IMR-90 (cell line): ENCODE results near the gene KATNAL2. TPM values are rescaled to one million over a fixed set of nuclear protein-coding genes. Genes with fewer than 3 reads are reported as not detected.

ENCODE experiments used
- ATAC-seq: fragments of 200-7000 bp; cut with Tn5 transposase; 2 replicates; pipeline ENCODE4 v1.9.1; 2020; ENCODE audit warnings: low read depth, mild to moderate bottlenecking, moderate library complexity
- BruUV-seq: library from RNA; stranded (reverse); fragments of 400-500 nt; replicated peaks from 2 replicates; lab custom pipeline; 2021; lab: Mats Ljungman, UMichigan
- CTCF ChIA-PET: fragments of 300-600 bp; formaldehyde crosslinking; extraction: SDS; loops from one replicate; lab custom pipeline; 2021; ENCODE audit warnings: antibody characterized with exemption; lab: Yijun Ruan, JAX
- POLR2A ChIA-PET: fragments of 300-600 bp; sonication (Branson Sonifier 250); formaldehyde crosslinking; loops from one replicate; lab custom pipeline; 2022; ENCODE audit warnings: antibody characterized with exemption; ENCODE audit not compliant: unreplicated experiment; lab: Charles Lee
- DNase-seq: peaks from one replicate; pipeline ENCODE4 v3.0.0; 2013
- H2AFZ ChIP-seq: replicated peaks from 2 replicates; pipeline ENCODE3; 2013; ENCODE audit warnings: low read length, mild to moderate bottlenecking; ENCODE audit not compliant: poor library complexity
- H2AK5ac ChIP-seq: 2 replicates; pipeline ENCODE4 v1.6.1; 2013; ENCODE audit warnings: low read depth, low read length, inconsistent platforms
- H2AK9ac ChIP-seq: replicated peaks from 2 replicates; pipeline ENCODE3; 2013; ENCODE audit warnings: mild to moderate bottlenecking, low read depth, low read length, moderate library complexity; ENCODE audit not compliant: poor library complexity
- H2BK120ac ChIP-seq: 2 replicates; pipeline ENCODE4 v1.6.1; 2013; ENCODE audit warnings: low read depth, low read length, inconsistent platforms
- H2BK15ac ChIP-seq: 3 replicates; pipeline ENCODE4 v1.6.1; 2013; ENCODE audit warnings: low read depth, low read length, inconsistent platforms
- H2BK20ac ChIP-seq: 2 replicates; pipeline ENCODE4 v1.6.1; 2013; ENCODE audit warnings: low read depth, mild to moderate bottlenecking, inconsistent platforms, low read length, moderate library complexity
- H2BK5ac ChIP-seq: 2 replicates; pipeline ENCODE4 v1.6.1; 2013; ENCODE audit warnings: mild to moderate bottlenecking, low read depth, low read length, inconsistent platforms; ENCODE audit not compliant: poor library complexity, severe bottlenecking
- H3K14ac ChIP-seq: replicated peaks from 2 replicates; pipeline ENCODE4 v1.6.1; 2013; ENCODE audit warnings: low read depth, low read length, inconsistent platforms
- H3K18ac ChIP-seq: 2 replicates; pipeline ENCODE4 v1.6.1; 2013; ENCODE audit warnings: low read depth, low read length, control low read depth
- H3K23ac ChIP-seq: 2 replicates; pipeline ENCODE4 v1.6.1; 2013; ENCODE audit warnings: low read depth, low read length, inconsistent platforms
- H3K27ac ChIP-seq: 2 replicates; pipeline ENCODE4 v1.5.1; 2013; ENCODE audit warnings: mild to moderate bottlenecking, control low read depth, low read length; ENCODE audit not compliant: insufficient read depth
- H3K27me3 ChIP-seq: 2 replicates; pipeline ENCODE4 v1.6.1; 2013; ENCODE audit warnings: low read length; ENCODE audit not compliant: control insufficient read depth, insufficient read depth
- H3K36me3 ChIP-seq: 2 replicates; pipeline ENCODE4 v1.6.1; 2013; ENCODE audit warnings: low read length, mixed read lengths; ENCODE audit not compliant: control insufficient read depth, insufficient read depth
- H3K4ac ChIP-seq: 2 replicates; pipeline ENCODE4 v1.6.1; 2013; ENCODE audit warnings: low read depth, low read length, inconsistent platforms
- H3K4me1 ChIP-seq: 2 replicates; pipeline ENCODE4 v1.6.1; 2013; ENCODE audit warnings: low read length, mixed read lengths; ENCODE audit not compliant: control insufficient read depth, insufficient read depth
- H3K4me2 ChIP-seq: 2 replicates; pipeline ENCODE4 v1.6.1; 2013; ENCODE audit warnings: low read depth, mild to moderate bottlenecking, control low read depth, low read length, moderate library complexity
- H3K4me3 ChIP-seq: 2 replicates; pipeline ENCODE4 v1.5.1; 2013; ENCODE audit warnings: low read depth, mild to moderate bottlenecking, control low read depth, low read length, moderate library complexity; ENCODE audit not compliant: insufficient read depth
- H3K56ac ChIP-seq: 2 replicates; pipeline ENCODE4 v1.6.1; 2013; ENCODE audit warnings: low read length, inconsistent platforms; ENCODE audit not compliant: insufficient read depth; ENCODE audit errors: extremely low read depth
- H3K79me1 ChIP-seq, 2 experiments: 2 replicates each; pipeline ENCODE4 v1.6.1; 2013; ENCODE audit warnings: low read length in 2 of 2, inconsistent platforms in 1 of 2, low read depth in 1 of 2
- H3K9ac ChIP-seq: 2 replicates; pipeline ENCODE4 v1.6.1; 2013; ENCODE audit warnings: low read depth, low read length, control low read depth
- H3K9me1 ChIP-seq: 2 replicates; pipeline ENCODE4 v1.6.1; 2013; ENCODE audit warnings: low read length, inconsistent platforms; ENCODE audit not compliant: insufficient read depth
- H3K9me3 ChIP-seq: 2 replicates; pipeline ENCODE4 v1.6.1; 2013; ENCODE audit warnings: low read length; ENCODE audit not compliant: control insufficient read depth, insufficient read depth
- H4K20me1 ChIP-seq: 2 replicates; pipeline ENCODE4 v1.6.1; 2013; ENCODE audit warnings: low read length, inconsistent platforms; ENCODE audit not compliant: insufficient read depth
- H4K5ac ChIP-seq: 2 replicates; pipeline ENCODE4 v1.6.1; 2013; ENCODE audit warnings: mild to moderate bottlenecking, low read depth, low read length, control low read depth
- H4K8ac ChIP-seq, 2 experiments: 2 replicates each; pipeline ENCODE4 v1.6.1; 2013; ENCODE audit warnings: low read depth in 2 of 2, low read length in 2 of 2, control low read depth in 1 of 2, inconsistent platforms in 1 of 2
- H4K91ac ChIP-seq: 2 replicates; pipeline ENCODE4 v1.6.1; 2013; ENCODE audit warnings: low read depth, low read length, inconsistent platforms; ENCODE audit not compliant: insufficient read depth
- BHLHE40 ChIP-seq: fragments of 150-350 bp; IDR thresholded peaks from 2 replicates; pipeline ENCODE4 v1.6.1; 2016; ENCODE audit warnings: mild to moderate bottlenecking, low read depth, low read length
- CEBPB ChIP-seq: IDR thresholded peaks from 2 replicates; pipeline ENCODE4 v1.6.1; 2012; ENCODE audit warnings: low read depth, low read length, improper control_type of control experiment
- CHD1 ChIP-seq: IDR thresholded peaks from 2 replicates; pipeline ENCODE4 v1.6.1; 2012; ENCODE audit warnings: low read depth, low read length, improper control_type of control experiment
- CTCF ChIP-seq: conservative IDR thresholded peaks from 2 replicates; pipeline ENCODE4 v1.5.1; 2012; ENCODE audit warnings: mild to moderate bottlenecking, low read depth, low read length, improper control_type of control experiment
- ELK1 ChIP-seq: fragments of 150-350 bp; IDR thresholded peaks from 2 replicates; pipeline ENCODE4 v1.6.1; 2016; ENCODE audit warnings: low read depth, mild to moderate bottlenecking, low read length, moderate library complexity, borderline replicate concordance
- FOS ChIP-seq: fragments of 150-350 bp; IDR thresholded peaks from 2 replicates; pipeline ENCODE4 v1.6.1; 2016; ENCODE audit warnings: low read depth, low read length
- MAFK ChIP-seq: IDR thresholded peaks from 2 replicates; pipeline ENCODE4 v1.6.1; 2012; ENCODE audit warnings: low read depth, low read length, improper control_type of control experiment
- MAZ ChIP-seq: IDR thresholded peaks from 2 replicates; pipeline ENCODE4 v1.6.1; 2012; ENCODE audit warnings: low read depth, mild to moderate bottlenecking, low read length, improper control_type of control experiment, moderate library complexity, borderline replicate concordance
- NFE2L2 ChIP-seq: fragments of 150-350 bp; IDR thresholded peaks from 2 replicates; pipeline ENCODE4 v1.6.1; 2016; ENCODE audit warnings: low read depth, mild to moderate bottlenecking, low read length
- POLR2A ChIP-seq: IDR thresholded peaks from 2 replicates; pipeline ENCODE4 v1.6.1; 2012; ENCODE audit warnings: mild to moderate bottlenecking, low read depth, low read length
- RAD21 ChIP-seq: IDR thresholded peaks from 2 replicates; pipeline ENCODE4 v1.6.1; 2012; ENCODE audit warnings: low read length, improper control_type of control experiment
- RCOR1 ChIP-seq: IDR thresholded peaks from 2 replicates; pipeline ENCODE4 v1.6.1; 2012; ENCODE audit warnings: mild to moderate bottlenecking, low read length, improper control_type of control experiment; ENCODE audit not compliant: insufficient replicate concordance
- RFX5 ChIP-seq: IDR thresholded peaks from 2 replicates; pipeline ENCODE4 v1.8.0; 2012; ENCODE audit warnings: low read depth, mild to moderate bottlenecking, low read length, moderate library complexity
- SMC3 ChIP-seq: fragments of 150-350 bp; IDR thresholded peaks from 2 replicates; pipeline ENCODE4 v1.6.1; 2016; ENCODE audit warnings: low read depth, mild to moderate bottlenecking, antibody characterized with exemption, low read length, moderate library complexity
- USF2 ChIP-seq: fragments of 150-350 bp; IDR thresholded peaks from 2 replicates; pipeline ENCODE4 v1.6.1; 2017; ENCODE audit warnings: mild to moderate bottlenecking, antibody characterized with exemption, low read length, low read depth
- WGBS, 2 experiments: methylation state at CpG; one replicate each; pipeline versions ENCODE4 v1.1.5 to v1.1.7; 2013; ENCODE audit warnings: missing lambda C conversion rate in 2 of 2; ENCODE audit not compliant: insufficient read length in 1 of 2; ENCODE audit errors: extremely low coverage in 2 of 2; 5-methylcytosine and 5-hydroxymethylcytosine counted together
- dilution Hi-C: fragments of 300-500 bp; cut with HindIII; formaldehyde crosslinking; loops from one replicate; pipeline ENCODE4 v1.14.3; 2018; ENCODE audit warnings: low sequenced_read_pairs; ENCODE audit not compliant: unreplicated experiment
- in situ Hi-C: fragments of 300-500 bp; cut with MboI; formaldehyde crosslinking; loops from 3 replicates; pipeline ENCODE4 v1.14.3; 2019; ENCODE audit warnings: low sequenced_read_pairs, inconsistent platforms, mixed read lengths
- intact Hi-C: fragments of 100-400 bp; cut with micrococcal nuclease; formaldehyde crosslinking; loops from 2 replicates; pipeline ENCODE4 v1.10.0; 2022
- polyA plus RNA-seq, 3 experiments: library from polyadenylated mRNA; depleted of rRNA; stranded (reverse); fragments of >200 nt; gene quantifications; 2 replicates each; pipeline ENCODE4 v1.2.3, GENCODE V29; 2012; ENCODE audit warnings: low replicate concordance in 1 of 3
- total RNA-seq: library from RNA; depleted of rRNA; stranded (reverse); fragments of >200 nt; gene quantifications from 2 replicates; pipeline ENCODE4 v1.2.3, GENCODE V29; 2012

The KATNAL2 gene
- total and polyA plus RNA-seq, 2 of the 4 experiments (the other 2 are of a cell fraction): 0.90 to 2.3 TPM

GRCh38 chr18:47110492-47111274 is 193.3 kb downstream of the KATNAL2 start:
- Histone ChIP-seq H2BK15ac (no peak overlapping the region), H2BK20ac (no peak overlapping the region), H3K27ac (no peak overlapping the region), H3K4me3 (no peak overlapping the region), H4K8ac (no peak overlapping the region), H2BK120ac (no peak overlapping the region), H2AK9ac (no peak overlapping the region), H4K20me1 (no peaks in the 10 kb centered on the region), H3K23ac (no peak overlapping the region), H3K14ac (no peak overlapping the region), H3K18ac (no peak overlapping the region), H2BK5ac (no peak overlapping the region), H3K4me1 (no peaks in the 10 kb centered on the region), H2AK5ac (no peak overlapping the region), H4K5ac (no peak overlapping the region), H3K27me3 (no peaks in the 10 kb centered on the region), H3K9me1 (no peaks in the 10 kb centered on the region), H3K4me2 (no peak overlapping the region), H3K56ac (no peak overlapping the region), H3K79me1 (no peaks in the 10 kb centered on the region), H3K9me3 (no peaks in the 10 kb centered on the region), H2AFZ (no peak overlapping the region), H3K9ac (no peak overlapping the region), H3K4ac (no peak overlapping the region), H4K91ac (no peak overlapping the region), H3K36me3 (peaks cover 26% of the 10 kb centered on the region)
- BruUV-seq: no TSS peak
- POLR2A ChIA-PET: interaction anchor here (0.6 kb wide), 1 partner anchor 9 kb away, joined by 5 read pairs; no protein-coding TSS in a partner anchor
- intact Hi-C loops: loop anchor here (1.0 kb wide), 1 partner anchor 40 kb away; the partner anchor contains the start of gene HDHD2
- WGBS, 2 experiments: 71% methylated on average over 2 of the region's 6 CpGs; no CpG with 5 or more reads in 1 of the 2 experiments
- dilution Hi-C loops: no loop called here
- in situ Hi-C loops: no loop called here
- CTCF ChIA-PET: interaction anchor here (0.6 to 1.0 kb wide), 2 partner anchors 10 to 11 kb away, joined by 3 read pairs; no protein-coding TSS in a partner anchor
- DNase-seq (peak; percentile 33), ATAC-seq (no peak)
- no peak for TF ChIP-seq BHLHE40
- TF ChIP-seq NFE2L2: no peak
- no peak for TF ChIP-seq CHD1
- TF ChIP-seq ELK1: no peak
- no peak for TF ChIP-seq RFX5
- no peak for TF ChIP-seq CEBPB
- TF ChIP-seq RCOR1: no peak
- no peak for TF ChIP-seq USF2
- no peak for TF ChIP-seq FOS
- TF ChIP-seq POLR2A: no peak
- no peak for TF ChIP-seq MAFK
- TF ChIP-seq MAZ: no peak
- TF ChIP-seq RAD21: no peak
- no peak for TF ChIP-seq SMC3
- no peak for TF ChIP-seq CTCF
